GM18868 (cell line): ENCODE data around the gene ZHX3.

ENCODE experiments used
- ATAC-seq: cut with Tn5 transposase; IDR thresholded peaks from one replicate; pipeline ENCODE4 v1.9.1; 2021; ENCODE audit warnings: mild to moderate bottlenecking, moderate library complexity; ENCODE audit not compliant: unreplicated experiment

Gene ZHX3

GRCh38 chr20:41196653-41197225, 120.8 kb downstream of the ZHX3 start:
- no peak for ATAC-seq

DNA sequence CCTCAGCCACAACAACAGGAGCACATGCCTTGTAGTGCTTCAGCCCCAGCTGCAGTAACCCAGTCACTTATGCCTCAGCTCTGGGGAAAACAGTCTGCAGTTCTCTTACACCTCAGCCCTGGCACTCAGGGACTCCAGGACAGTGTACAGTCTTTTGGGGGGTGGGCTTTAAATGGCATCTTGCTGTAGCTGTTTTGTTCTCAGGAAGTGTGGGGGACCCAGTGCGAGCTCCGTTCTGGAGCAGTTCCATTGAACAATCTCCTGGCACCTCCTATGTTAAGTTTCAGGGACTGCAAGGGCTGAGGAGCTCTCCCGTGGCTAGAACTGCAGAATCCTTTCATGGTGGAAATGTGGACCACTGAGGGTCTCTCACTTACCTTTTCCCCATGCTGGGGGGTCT, 125.0 kb downstream of the ZHX3 start:
- no peak for ATAC-seq

- ATAC-seq = no peak
Observed at GRCh38 chr20:41191562-41192500, 125.7 kb downstream of the ZHX3 start.

DNA sequence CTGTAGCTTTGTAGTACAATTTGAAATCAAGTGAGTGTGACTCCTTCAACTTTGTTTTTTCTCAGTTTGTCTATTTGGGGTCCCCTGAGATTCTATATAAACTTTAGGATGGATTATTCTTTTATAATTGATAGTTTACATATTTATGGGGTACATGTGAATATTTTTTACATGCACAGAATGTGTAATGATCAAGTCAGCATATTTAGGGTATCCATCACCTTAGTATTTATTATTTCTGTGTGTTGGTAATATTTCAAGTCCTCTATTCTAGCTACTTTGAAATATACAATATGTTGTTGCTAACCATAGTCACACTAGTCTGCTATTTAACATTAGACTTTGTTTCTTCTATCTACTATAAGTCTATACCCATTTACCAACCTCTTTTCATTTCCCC, 129.9 kb downstream of the ZHX3 start:
- ATAC-seq = no peak

DNA sequence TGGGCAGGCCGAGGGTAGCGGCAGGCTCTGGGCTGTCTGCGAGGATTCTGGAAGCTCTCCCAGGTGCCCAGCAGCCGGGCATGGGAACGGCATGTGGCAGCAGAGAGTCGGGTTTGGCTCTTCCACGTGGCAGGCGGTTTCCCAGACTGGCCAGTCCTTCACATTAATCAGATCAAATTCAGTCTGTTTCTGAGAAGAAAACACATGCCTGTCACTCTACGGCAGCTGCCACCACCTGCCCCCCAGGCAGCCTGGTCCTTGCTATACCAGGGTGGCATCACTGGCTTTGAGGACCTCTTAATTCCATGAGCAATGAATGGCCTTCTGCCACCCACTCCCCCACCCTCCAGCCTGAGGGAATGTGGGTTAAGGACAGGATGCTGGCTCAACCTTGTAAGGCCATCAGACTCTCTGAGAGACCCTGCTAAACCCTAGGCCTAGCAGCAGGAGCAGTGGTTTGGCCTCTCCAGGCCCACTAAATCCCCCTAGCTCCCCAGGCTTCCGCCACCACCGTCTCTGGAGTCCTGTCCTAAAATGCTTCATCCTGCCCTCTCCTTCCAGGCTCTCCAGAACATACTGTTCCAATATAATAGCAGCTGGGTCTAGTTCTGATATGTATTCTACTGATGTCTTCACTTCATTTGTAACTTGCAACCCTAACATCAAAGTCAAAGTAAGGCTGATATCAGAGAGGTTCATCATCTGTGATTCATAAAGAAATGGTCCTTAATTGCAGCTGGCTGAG, 132.3 kb downstream of the ZHX3 start:
- ATAC-seq = no peak

- ATAC-seq = no peak
Observed at GRCh38 chr20:41183831-41184230, 133.7 kb downstream of the ZHX3 start.

DNA sequence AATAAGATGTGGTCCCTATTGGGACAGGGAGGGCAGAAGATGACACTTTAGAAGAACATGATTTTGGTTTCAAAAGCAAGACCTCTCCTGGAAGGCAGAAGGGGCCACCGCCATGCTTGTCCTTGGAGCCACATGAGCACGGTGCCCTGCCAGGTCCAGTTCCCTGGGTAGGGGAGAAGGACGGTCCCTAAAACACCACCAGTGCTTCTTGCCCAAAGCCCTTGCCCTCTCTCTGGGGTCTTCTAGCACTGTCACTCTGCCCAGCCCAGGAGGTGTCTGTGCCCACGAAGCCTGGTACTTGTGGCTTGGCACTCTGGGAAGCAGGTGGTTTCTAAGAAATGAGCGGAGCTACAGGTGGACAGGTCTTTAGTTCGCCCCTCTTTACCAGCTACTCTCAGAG, 134.1 kb downstream of the ZHX3 start:
- ATAC-seq = no peak

GRCh38 chr20:41182296-41183212, 135.0 kb downstream of the ZHX3 start:
- ATAC-seq = no peak

GRCh38 chr20:41181567-41181966, 136.0 kb downstream of the ZHX3 start:
- ATAC-seq = no peak

DNA sequence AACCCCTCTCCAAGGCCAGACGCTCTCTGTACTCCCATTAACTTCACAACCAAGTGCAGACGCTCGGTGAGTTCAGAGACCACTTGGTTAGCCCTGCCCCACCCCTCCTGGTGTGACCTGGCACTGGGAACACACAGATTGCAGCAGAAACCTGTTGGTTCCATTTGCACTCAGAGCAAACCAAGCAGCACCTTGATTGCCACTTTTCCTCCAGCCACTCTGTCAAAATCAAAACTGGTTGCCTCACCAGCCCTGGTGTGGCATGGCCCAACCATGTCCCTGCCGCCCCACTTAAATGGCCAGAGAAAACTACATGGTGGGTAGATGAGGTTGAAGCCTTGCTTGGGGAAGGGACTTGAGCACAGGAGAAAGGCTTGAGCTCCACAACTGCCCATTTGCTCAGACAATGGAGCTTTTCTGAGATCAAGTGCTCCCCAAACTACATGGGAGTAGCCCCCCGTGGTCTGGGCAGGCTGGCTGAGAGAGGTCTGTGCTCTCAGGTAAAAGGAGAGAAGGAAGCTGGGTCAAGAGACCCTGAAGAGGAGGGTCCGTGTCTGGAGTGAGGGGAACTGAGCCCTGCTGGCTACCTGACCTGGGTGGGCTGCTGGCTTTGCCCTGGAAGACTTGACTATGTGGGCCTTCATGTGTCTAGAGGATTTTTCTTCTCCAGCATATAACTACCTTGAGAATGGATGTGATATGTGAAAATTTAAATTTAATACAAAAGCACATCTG, 136.8 kb downstream of the ZHX3 start:
- no peak for ATAC-seq

GRCh38 chr20:41179961-41180360, 137.6 kb downstream of the ZHX3 start:
- ATAC-seq = no peak

GRCh38 chr20:41178904-41179432, 138.6 kb downstream of the ZHX3 start:
- no peak for ATAC-seq

DNA sequence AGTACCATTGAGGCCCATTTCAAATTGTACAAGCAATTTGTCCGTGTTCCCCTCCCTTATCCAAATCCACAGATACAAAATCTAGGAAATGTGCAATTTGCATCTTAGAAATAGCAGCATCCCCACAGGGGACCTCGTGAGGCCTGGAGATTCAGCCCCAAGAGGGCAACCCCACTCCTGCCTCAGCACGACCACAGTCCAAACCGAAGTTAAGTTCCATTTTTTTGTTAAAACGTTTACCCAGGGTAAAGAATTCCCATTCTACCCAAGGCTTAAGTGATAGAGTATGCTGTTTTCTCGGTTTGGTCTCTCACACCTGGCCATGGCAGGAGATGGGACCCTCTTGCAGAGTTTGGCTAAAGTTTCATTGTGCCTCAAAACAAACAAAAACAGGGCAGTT, 139.0 kb downstream of the ZHX3 start:
- ATAC-seq = no peak

DNA sequence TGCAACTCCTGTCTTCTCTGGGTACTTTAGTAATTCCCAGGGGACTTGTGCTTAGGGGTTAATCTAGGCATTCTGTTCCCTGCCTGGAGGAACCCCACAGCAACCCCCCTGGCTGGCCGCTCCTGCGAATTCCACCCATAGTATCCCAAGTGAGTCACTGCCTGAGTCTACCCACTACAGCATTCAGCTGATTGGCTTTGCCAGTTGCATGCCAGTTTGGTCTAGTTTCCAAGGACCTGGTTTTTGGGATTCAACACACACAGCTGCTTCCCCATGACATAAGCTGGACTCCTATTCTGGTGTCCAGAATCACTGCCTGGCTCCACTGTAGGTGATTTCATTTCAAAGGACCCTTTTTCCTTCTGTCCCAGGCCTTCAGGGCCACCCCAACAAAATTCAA, 139.9 kb downstream of the ZHX3 start:
- ATAC-seq = no peak

- no peak for ATAC-seq
Observed at GRCh38 chr20:41176711-41177552, 140.6 kb downstream of the ZHX3 start.

DNA sequence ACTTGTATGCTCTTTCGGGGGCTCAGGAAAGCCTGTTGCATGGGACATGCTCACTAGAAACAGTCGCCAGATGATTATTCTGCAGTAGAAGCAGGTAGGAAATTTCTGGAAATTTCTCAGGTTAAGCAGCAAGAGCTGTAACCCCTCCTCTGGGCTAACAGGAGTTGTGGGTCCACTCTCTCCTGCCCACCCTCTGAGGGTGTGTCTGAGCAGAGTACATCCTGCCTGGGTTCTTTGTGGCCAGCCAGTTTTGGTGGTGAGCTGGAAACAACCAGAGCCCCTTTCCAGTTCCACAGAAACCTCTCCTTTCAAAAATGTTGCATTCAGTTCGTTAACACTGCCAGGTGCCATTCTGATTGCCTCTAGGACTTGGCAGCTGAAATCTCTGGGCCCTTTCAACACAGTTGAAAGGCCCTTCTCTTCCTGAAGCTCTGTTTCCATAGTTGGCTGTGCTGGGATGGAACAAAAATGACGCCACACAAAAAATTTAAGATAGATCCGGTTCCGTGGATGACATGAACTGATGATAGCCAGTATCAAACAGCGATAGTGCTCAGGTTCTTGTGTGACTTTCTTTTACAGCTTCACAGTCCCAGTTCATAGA, 141.7 kb downstream of the ZHX3 start:
- ATAC-seq = no peak

DNA sequence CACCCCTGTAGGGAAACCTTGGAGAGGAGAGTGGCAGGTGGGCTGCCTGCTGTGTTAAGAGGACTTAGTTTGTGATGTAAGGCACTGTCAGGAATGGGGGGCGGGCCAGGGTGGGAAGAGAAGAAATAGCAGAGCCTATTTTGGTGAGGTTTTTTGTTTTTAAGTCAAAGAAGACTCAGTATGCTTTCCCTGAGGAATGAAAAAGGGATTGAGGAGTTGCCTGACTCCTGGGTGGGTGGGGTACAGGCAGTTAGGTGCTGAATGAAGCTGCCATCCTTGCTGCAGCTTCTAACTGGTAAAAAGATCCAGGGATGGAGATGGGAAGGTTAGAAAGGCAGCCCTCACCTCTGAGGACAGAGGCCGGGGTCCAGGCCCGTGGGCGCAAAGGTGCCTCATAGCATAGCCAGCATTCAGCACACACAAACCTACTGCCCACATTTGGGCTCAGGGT, 142.3 kb downstream of the ZHX3 start:
- ATAC-seq = no peak

DNA sequence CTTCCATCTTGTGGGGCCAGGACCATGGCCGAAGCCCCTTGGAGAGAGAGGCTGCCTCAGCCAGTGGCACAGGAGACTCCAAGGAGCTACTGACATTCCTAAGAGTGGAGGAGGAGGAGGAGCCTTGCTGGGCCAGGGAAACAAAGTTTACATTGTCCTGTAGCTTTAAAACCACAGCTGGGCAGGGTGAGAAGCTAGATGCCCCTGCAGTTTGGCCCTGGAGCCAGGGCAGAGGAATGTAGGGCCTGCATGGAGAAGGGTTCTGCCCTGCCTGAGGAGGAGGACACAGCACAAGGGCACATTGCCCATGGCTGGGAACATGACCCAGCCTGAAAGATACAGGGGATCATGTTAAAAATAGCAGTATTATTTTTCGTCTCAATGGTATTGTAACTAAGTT, 142.7 kb downstream of the ZHX3 start:
- no peak for ATAC-seq
